HG02610 (cell line): ENCODE data around the gene MPP7.

Experiments
- ATAC-seq: cut with Tn5 transposase; IDR thresholded peaks from one replicate; pipeline ENCODE4 v1.9.1; 2021; ENCODE audit warnings: mild to moderate bottlenecking, moderate library complexity; ENCODE audit not compliant: unreplicated experiment

The MPP7 gene

GRCh38 chr10:28273343-28273742 is 29.5 kb downstream of the MPP7 start:
- no peak for ATAC-seq

- ATAC-seq, result no peak
These were observed 32.9 kb downstream of the MPP7 start for GRCh38 chr10:28269842-28270456.

GRCh38 chr10:28266449-28267224 is 36.2 kb downstream of the MPP7 start:
- no peak for ATAC-seq

GRCh38 chr10:28263136-28263857 is 39.6 kb downstream of the MPP7 start:
- no peak for ATAC-seq

GRCh38 chr10:28256776-28257175 is 46.1 kb downstream of the MPP7 start:
- ATAC-seq, result no peak

- no peak for ATAC-seq
These were observed 48.4 kb downstream of the MPP7 start for GRCh38 chr10:28254290-28254985.

GRCh38 chr10:28253169-28253785 is 49.6 kb downstream of the MPP7 start:
- ATAC-seq, result no peak
